Measurements from ENCODE around the gene PSMB2.

GRCh38 chr1:35675773-35676172 is 34.4 kb upstream of the PSMB2 start:
- TF ChIP-seq CTCF (conservative IDR thresholded peaks at IDR 0.05; ENCODE audit: low read length), result no peak
- TF ChIP-seq EZH2phosphoT487 (IDR thresholded peaks at IDR 0.05; ENCODE audit: borderline replicate concordance, low read depth, low read length), result no peak
